BJ (cell line): ENCODE measurements around the gene ATAD3B. TPM values are rescaled to one million over a fixed set of nuclear protein-coding genes. Genes with fewer than 3 reads are reported as not detected.
"Not testable (repeated sequence)": the region's sequence is repeated elsewhere in the genome, so short reads cannot be mapped to it uniquely, and the experiment has no call there.

Experiments
- CTCF ChIA-PET: fragments of 350-600 bp; formaldehyde crosslinking; extraction: SDS; loops from one replicate; lab custom pipeline; 2021; ENCODE audit warnings: antibody characterized with exemption, inconsistent platforms; lab: Yijun Ruan, JAX
- POLR2A ChIA-PET: fragments of 300-600 bp; sonication (Branson Sonifier 250); formaldehyde crosslinking; extraction: SDS; loops from one replicate; lab custom pipeline; 2021; ENCODE audit warnings: antibody characterized with exemption; lab: Charles Lee
- DNase-seq: peaks from one replicate; pipeline ENCODE4 v3.0.0-alpha.2; 2011; ENCODE audit warnings: low read depth
- H3K27me3 ChIP-seq: 2 replicates; pipeline ENCODE4 v1.6.0; 2011; ENCODE audit warnings: low read length; ENCODE audit not compliant: control insufficient read depth, insufficient read depth
- H3K36me3 ChIP-seq: 2 replicates; pipeline ENCODE4 v1.5.1; 2011; ENCODE audit warnings: low read length; ENCODE audit not compliant: control insufficient read depth, insufficient read depth
- H3K4me3 ChIP-seq: 2 replicates; pipeline ENCODE4 v1.5.1; 2011; ENCODE audit warnings: low read depth, mild to moderate bottlenecking, control low read depth, low read length
- polyA plus RNA-seq: library from polyadenylated mRNA; depleted of rRNA; stranded (reverse); fragments of >200 nt; gene quantifications from 2 replicates; pipeline ENCODE4 v1.2.3, GENCODE V29; 2011
- TF ChIP-seq, protein P1 (sequence below): IDR thresholded peaks from 2 replicates; pipeline ENCODE4 v1.5.1; 2011; ENCODE audit warnings: low read depth, mild to moderate bottlenecking, control low read depth, inconsistent platforms, low read length, moderate library complexity; ENCODE audit not compliant: insufficient read depth

Gene ATAD3B
- polyA plus RNA-seq, 1 experiment: 12.5 TPM

DNA sequence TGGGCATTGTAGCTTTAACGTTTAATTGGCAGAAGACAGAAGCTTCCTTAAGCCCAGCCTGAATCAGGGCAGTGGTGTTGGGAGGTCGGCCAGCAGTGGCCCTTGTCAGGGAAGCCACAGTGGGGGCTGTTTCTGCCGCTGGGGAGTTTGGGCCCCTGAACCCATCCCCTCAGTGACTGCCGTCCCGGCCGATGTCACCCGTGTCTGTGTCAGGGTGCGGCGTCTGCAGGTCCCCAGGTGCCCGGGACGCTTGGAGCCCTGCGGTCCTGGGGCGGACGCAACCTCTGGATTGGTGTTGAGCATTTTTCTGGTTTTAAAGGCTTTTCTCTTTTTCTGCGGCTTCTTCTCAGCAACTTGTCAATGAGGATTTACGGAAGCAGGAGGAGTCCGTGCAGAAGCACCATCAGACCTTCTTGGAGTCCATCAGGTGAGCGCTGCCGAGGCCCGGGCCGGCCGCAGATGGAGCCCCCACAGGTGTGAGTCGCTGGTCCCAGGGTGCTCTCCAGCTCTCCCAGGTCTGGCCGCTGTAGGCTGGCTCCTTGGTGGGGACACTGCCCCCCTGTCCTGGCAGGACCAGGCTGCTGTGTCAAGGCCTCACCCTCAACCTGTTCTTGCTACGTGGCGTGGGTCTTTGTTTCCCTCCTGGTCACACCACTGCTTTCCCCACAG, 19.7 kb upstream of the ATAD3B start:
- ChIA-PET CTCF (interaction anchor here (2.2 to 5.1 kb wide), 2 partner anchors 10 to 22 kb away, joined by 4 to 25 read pairs; no protein-coding TSS in a partner anchor), POLR2A (no interaction called here)
- no peaks in the 10 kb centered on the region; the same call in 1 of the 2 replicates for H3K27me3 ChIP-seq
- no peak overlapping the region for H3K4me3 ChIP-seq
- DNase-seq: no peak
- H3K36me3 ChIP-seq: no peaks in the 10 kb centered on the region
- TF ChIP-seq, protein P1, sequence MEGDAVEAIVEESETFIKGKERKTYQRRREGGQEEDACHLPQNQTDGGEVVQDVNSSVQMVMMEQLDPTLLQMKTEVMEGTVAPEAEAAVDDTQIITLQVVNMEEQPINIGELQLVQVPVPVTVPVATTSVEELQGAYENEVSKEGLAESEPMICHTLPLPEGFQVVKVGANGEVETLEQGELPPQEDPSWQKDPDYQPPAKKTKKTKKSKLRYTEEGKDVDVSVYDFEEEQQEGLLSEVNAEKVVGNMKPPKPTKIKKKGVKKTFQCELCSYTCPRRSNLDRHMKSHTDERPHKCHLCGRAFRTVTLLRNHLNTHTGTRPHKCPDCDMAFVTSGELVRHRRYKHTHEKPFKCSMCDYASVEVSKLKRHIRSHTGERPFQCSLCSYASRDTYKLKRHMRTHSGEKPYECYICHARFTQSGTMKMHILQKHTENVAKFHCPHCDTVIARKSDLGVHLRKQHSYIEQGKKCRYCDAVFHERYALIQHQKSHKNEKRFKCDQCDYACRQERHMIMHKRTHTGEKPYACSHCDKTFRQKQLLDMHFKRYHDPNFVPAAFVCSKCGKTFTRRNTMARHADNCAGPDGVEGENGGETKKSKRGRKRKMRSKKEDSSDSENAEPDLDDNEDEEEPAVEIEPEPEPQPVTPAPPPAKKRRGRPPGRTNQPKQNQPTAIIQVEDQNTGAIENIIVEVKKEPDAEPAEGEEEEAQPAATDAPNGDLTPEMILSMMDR: no peak

DNA sequence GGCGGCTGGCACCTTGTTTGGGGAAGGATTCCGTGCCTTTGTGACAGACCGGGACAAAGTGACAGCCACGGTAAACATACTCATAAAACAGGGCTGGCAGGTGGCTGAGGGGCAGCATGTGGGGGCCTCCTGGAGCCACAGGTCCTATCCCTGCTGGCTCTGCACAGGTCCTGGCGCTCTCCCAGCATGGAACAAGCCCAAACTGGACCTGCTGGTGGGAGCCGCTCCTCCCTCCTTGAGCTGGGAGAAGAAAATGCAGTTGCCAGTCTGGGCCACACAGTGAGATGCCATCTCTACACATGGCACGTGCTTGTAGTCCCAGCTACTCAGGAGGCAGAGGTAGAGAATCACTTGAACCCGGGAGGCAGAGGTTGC, 19.2 kb upstream of the ATAD3B start:
- POLR2A ChIA-PET, H3K27me3 ChIP-seq, H3K36me3 ChIP-seq, DNase-seq, H3K4me3 ChIP-seq: not testable (repeated sequence)
- CTCF ChIA-PET: interaction anchor here (5.1 kb wide), 1 partner anchor 11 kb away, joined by 25 read pairs; no protein-coding TSS in a partner anchor

DNA sequence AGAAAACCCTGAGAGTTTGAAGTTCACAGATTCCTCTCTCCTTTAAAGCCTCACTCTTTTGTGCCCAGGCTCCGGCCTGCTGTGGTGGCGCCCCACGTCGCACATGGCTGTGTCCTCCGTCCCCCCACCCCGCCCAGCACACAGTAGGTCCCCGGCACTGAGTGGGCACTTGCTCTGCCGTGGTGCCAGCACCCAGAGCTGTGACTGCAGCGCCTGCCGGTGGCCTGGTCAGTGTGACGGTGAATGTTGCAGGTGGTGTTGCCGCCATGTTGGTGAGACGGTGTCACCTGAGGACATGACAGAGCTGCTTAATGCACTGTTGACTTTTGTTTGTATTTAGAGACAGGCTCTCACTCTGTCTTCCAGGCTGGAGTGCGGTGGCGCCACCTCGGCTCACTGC, 18.7 kb upstream of the ATAD3B start:
- POLR2A ChIA-PET: no interaction called here
- Histone ChIP-seq H3K27me3 (no peaks in the 10 kb centered on the region; the same call in 1 of the 2 replicates), H3K36me3 (no peaks in the 10 kb centered on the region), H3K4me3 (no peak overlapping the region)
- TF ChIP-seq, protein P1: no peak
- no peak for DNase-seq
- CTCF ChIA-PET: interaction anchor here (5.1 kb wide), 1 partner anchor 12 kb away, joined by 25 read pairs; no protein-coding TSS in a partner anchor

DNA sequence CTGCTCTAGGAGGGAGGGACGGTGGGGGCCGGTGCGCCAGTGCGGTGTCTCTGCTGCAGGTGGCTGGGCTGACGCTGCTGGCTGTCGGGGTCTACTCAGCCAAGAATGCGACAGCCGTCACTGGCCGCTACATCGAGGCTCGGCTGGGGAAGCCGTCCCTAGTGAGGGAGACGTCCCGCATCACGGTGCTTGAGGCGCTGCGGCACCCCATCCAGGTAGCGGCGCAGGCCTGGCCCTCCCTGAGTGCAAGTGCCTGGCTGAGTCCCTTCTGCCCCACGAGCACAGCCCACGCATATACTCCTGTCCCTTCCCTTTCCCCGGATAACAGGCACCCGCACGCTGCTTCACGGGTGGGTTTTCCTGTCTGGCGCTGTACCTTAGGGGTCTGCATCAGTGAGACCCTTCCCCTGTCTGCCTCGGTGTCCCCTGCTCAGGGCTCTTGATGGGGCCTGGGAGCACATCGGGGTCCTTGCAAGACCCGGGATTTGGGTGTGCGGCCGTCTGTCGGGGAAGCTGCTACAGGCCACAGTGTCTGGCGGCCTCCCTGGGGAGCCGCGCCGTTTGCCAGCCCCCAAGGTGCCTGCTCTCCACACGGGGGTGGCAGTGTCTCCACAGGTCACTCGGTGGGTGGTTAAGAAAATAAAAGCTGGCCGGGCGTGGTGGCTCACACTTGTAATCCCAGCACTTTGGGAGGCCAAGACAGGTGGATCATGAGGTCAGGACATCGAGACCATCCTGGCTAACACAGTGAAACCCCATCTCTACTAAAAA, 17.1 kb upstream of the ATAD3B start:
- H3K36me3 ChIP-seq, DNase-seq, H3K4me3 ChIP-seq, H3K27me3 ChIP-seq, POLR2A ChIA-PET: not testable (repeated sequence)
- CTCF ChIA-PET: interaction anchor here (5.1 kb wide), 1 partner anchor 13 kb away, joined by 25 read pairs; no protein-coding TSS in a partner anchor

DNA sequence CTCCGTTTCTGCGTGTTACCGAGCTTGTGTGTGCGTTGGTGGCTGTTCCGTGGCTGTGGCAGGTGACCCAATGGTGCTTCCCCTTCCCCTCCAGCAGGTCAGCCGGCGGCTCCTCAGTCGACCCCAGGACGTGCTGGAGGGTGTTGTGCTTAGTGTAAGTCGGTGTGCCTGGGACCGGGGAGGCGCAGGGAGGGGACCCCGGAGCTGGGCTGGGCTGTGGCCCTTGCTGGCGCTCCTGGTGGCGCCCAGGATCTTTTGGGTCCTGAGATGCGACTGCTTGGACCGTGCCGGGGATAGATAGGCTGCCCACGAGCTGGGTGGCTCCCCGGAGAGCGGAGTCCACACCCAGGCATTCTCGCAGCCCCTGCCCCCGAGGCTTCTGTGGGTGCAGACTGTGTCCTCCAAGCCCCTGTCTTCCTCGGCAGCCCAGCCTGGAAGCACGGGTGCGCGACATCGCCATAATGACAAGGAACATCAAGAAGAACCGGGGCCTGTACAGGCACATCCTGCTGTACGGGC, 16.1 kb upstream of the ATAD3B start:
- no peak for DNase-seq
- TF ChIP-seq, protein P1: no peak
- no peaks in the 10 kb centered on the region for H3K36me3 ChIP-seq
- no peak overlapping the region for H3K4me3 ChIP-seq
- no peaks in the 10 kb centered on the region; the same call in 1 of the 2 replicates for H3K27me3 ChIP-seq
- ChIA-PET CTCF (no interaction called here), POLR2A (no interaction called here)

DNA sequence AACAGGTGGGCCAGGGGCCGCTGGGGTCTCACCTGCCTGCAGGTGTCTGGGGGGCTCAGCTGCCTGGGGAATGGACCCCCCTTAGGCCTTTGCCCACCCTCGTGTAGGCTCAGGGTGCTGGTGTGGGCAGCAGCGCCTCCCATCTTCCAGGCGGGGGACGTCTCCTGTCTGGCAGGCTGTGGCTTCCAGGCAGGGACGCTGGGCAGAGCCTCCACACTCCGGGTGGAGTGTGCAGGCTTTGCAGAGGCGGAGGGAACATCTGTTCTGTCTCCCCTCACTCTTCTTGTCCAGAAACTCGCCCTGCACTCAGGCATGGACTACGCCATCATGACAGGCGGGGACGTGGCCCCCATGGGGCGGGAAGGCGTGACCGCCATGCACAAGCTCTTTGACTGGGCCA, 15.6 kb upstream of the ATAD3B start:
- H3K27me3 ChIP-seq, POLR2A ChIA-PET, DNase-seq, H3K36me3 ChIP-seq, H3K4me3 ChIP-seq, CTCF ChIA-PET: not testable (repeated sequence)

DNA sequence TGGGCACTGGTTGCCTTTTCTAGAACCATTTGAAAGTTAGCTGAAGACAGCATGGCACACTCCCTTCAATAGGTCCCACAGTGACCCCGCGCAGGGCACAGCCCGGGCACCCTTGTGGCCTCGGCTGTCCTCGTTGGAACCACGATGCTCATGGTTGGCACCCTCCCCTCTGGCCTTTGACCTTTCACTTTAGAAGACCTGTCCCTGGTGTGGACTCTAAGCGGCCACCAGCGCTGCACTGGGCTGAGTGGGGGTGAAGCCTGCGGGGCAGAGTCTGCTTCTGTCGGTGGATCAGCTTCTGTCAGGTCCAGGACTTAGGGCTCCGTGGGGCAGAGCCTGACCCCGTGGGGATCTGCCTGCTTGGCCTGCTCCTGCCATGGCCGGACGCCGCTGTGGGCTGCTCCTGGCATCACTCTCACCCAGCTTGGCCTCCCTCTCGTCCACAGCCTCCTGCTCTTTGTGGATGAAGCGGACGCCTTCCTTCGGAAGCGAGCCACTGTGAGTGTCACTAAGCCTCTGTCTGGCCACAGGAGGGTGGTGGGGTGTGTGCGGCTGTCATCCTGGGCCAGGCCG, 14.8 kb upstream of the ATAD3B start:
- H3K36me3 ChIP-seq, DNase-seq, H3K27me3 ChIP-seq, POLR2A ChIA-PET, CTCF ChIA-PET, H3K4me3 ChIP-seq: not testable (repeated sequence)

DNA sequence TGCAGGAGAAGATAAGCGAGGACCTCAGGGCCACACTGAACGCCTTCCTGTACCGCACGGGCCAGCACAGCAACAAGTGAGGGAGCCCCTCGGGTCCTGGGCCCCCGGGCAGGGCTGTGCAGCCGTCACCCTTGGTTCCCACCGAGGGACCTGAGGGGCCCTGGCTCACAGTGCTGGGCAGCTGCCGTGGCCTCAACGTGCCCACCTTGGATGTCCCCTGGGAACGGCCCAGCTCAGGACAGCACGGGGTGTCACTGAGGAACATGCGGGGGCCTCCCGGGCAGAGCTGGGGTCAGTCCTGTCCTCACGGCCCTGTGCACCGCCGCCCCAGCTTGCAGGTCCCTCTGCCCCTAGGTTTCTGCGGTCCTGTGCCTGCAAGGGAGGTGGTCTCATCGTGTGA, 12.4 kb upstream of the ATAD3B start:
- POLR2A ChIA-PET, H3K4me3 ChIP-seq, H3K27me3 ChIP-seq, H3K36me3 ChIP-seq, CTCF ChIA-PET, DNase-seq: not testable (repeated sequence)

DNA sequence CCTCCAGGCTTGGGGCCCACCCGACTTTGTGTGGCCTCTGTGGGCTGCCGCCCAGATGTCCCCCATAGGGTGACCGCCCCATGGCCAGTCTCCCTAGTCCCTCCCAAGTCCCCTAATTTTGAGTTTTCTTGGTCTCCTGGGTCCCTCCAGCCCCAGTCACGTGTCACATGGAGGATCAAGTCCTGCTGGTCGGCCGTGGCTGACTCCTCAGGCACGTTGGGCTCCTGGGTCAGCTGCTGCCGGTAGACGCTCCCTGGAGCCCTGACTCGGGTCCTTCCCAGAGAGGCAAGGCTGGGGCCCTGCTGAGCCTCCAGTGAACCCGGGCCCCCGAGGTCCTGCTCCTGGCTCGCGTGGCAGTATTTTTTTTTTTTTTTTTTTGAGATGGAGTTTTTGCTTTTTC, 11.9 kb upstream of the ATAD3B start:
- DNase-seq, H3K36me3 ChIP-seq, H3K4me3 ChIP-seq, CTCF ChIA-PET, POLR2A ChIA-PET, H3K27me3 ChIP-seq: not testable (repeated sequence)
